Activated B cell treated with CpG ODN at 0.5 μM for 24 hours (primary cell): ENCODE data around the gene RBMS3. TPM values are rescaled to one million over a fixed set of nuclear protein-coding genes. Genes with fewer than 3 reads are reported as not detected.

Source experiments
- ATAC-seq: fragments of 200-7000 bp; cut with Tn5 transposase; one replicate; pipeline ENCODE4 v1.10.0; 2021; ENCODE audit warnings: low read depth, mild to moderate bottlenecking, moderate library complexity
- CTCF ChIA-PET: fragments of 350-600 bp; sonication (Branson Sonifier 250); formaldehyde crosslinking; loops from one replicate; lab custom pipeline; 2021; ENCODE audit warnings: antibody characterized with exemption; lab: Charles Lee
- POLR2A ChIA-PET: fragments of 350-600 bp; sonication (Branson Sonifier 250); formaldehyde crosslinking; loops from one replicate; lab custom pipeline; 2021; ENCODE audit warnings: antibody characterized with exemption; lab: Charles Lee
- DNase-seq: peaks from one replicate; pipeline ENCODE4 v3.0.0; 2022
- H3K27ac Mint-ChIP-seq: one replicate; pipeline ENCODE4 v1.8.0; 2020; ENCODE audit warnings: mixed read lengths
- H3K27me3 Mint-ChIP-seq: one replicate; pipeline ENCODE4 v1.8.0; 2021; ENCODE audit warnings: mixed read lengths
- H3K36me3 Mint-ChIP-seq: one replicate; pipeline ENCODE4 v1.8.0; 2021; ENCODE audit warnings: low read depth, mixed read lengths
- H3K4me1 Mint-ChIP-seq: one replicate; pipeline ENCODE4 v1.8.0; 2021; ENCODE audit warnings: mixed read lengths
- H3K4me3 Mint-ChIP-seq: one replicate; pipeline ENCODE4 v1.8.0; 2020; ENCODE audit warnings: mild to moderate bottlenecking, mixed read lengths
- H3K9me3 Mint-ChIP-seq: one replicate; pipeline ENCODE4 v1.8.0; 2020; ENCODE audit warnings: mixed read lengths
- intact Hi-C: fragments of 100-400 bp; cut with micrococcal nuclease; formaldehyde crosslinking; loops from one replicate; pipeline ENCODE4 v1.15.1; 2024
- total RNA-seq: library from RNA; stranded (reverse); gene quantifications from 2 replicates; pipeline ENCODE4 v1.2.3, GENCODE V29; 2022
- TF ChIP-seq, protein P1 (sequence below): fragments of 200-600 bp; IDR thresholded peaks from one replicate; pipeline ENCODE4 v1.8.0; 2022; ENCODE audit warnings: antibody characterized with exemption, mild to moderate bottlenecking

The RBMS3 gene
- total RNA-seq, 1 donor from 2014 or later, result 0.31 TPM

GRCh38 chr3:29284497-29284896, 3.6 kb downstream of the RBMS3 start:
- TF ChIP-seq, protein P1, sequence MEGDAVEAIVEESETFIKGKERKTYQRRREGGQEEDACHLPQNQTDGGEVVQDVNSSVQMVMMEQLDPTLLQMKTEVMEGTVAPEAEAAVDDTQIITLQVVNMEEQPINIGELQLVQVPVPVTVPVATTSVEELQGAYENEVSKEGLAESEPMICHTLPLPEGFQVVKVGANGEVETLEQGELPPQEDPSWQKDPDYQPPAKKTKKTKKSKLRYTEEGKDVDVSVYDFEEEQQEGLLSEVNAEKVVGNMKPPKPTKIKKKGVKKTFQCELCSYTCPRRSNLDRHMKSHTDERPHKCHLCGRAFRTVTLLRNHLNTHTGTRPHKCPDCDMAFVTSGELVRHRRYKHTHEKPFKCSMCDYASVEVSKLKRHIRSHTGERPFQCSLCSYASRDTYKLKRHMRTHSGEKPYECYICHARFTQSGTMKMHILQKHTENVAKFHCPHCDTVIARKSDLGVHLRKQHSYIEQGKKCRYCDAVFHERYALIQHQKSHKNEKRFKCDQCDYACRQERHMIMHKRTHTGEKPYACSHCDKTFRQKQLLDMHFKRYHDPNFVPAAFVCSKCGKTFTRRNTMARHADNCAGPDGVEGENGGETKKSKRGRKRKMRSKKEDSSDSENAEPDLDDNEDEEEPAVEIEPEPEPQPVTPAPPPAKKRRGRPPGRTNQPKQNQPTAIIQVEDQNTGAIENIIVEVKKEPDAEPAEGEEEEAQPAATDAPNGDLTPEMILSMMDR, result no peak
- H3K4me1 Mint-ChIP-seq, result peaks cover 20% of the 10 kb centered on the region
- POLR2A ChIA-PET, result no interaction called here

GRCh38 chr3:29285471-29286071, 4.7 kb downstream of the RBMS3 start:
- Mint-ChIP-seq H3K4me3 (no peak overlapping the region), H3K4me1 (peaks cover 16% of the 10 kb centered on the region), H3K27me3 (peaks cover 15% of the 10 kb centered on the region), H3K9me3 (no peaks in the 10 kb centered on the region), H3K36me3 (no peaks in the 10 kb centered on the region), H3K27ac (no peak overlapping the region)
- ChIA-PET POLR2A (no interaction called here), CTCF (no interaction called here)
- intact Hi-C loops, result no loop called here
- no peak for DNase-seq
- no peak for ATAC-seq
- TF ChIP-seq, protein P1, result no peak

More at GRCh38 chr3:29284497-29284896, 3.6 kb downstream of the RBMS3 start:
- peaks cover 16% of the 10 kb centered on the region for H3K27me3 Mint-ChIP-seq
- intact Hi-C loops, result no loop called here
- no peaks in the 10 kb centered on the region for H3K9me3 Mint-ChIP-seq
- H3K36me3 Mint-ChIP-seq, result no peaks in the 10 kb centered on the region
- no peak overlapping the region for H3K4me3 Mint-ChIP-seq
- ATAC-seq (no peak), DNase-seq (no peak)
- H3K27ac Mint-ChIP-seq, result no peak overlapping the region
- CTCF ChIA-PET, result no interaction called here

GRCh38 chr3:29286478-29287240, 5.8 kb downstream of the RBMS3 start:
- H3K4me1 Mint-ChIP-seq, result peaks cover 6% of the 10 kb centered on the region
- no peaks in the 10 kb centered on the region for H3K9me3 Mint-ChIP-seq
- DNase-seq (no peak), ATAC-seq (no peak)
- POLR2A ChIA-PET, result no interaction called here
- H3K27ac Mint-ChIP-seq, result no peak overlapping the region
- CTCF ChIA-PET, result no interaction called here
- intact Hi-C loops, result no loop called here
- H3K4me3 Mint-ChIP-seq, result no peak overlapping the region
- no peaks in the 10 kb centered on the region for H3K36me3 Mint-ChIP-seq
- TF ChIP-seq, protein P1, result no peak
- H3K27me3 Mint-ChIP-seq, result peaks cover 12% of the 10 kb centered on the region

DNA sequence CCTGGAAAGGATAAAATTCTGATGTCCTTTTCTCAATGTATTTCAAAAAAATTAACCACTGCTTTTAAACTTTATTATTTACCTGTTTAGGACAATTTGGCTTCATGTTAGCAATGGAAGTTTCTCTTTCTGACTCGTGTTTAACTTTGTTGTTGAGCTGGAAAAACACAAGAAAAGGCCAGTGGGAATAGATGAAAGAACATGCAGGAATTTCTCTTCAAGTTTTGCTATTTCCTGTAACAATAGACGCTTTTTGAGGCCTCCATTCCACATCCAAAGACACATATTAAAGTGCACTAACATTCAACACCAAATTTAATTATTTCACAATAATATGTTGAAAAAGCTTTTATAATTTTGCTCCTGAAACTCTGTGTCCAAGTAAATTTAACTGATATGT, 9.7 kb downstream of the RBMS3 start:
- DNase-seq, result no peak
- ChIA-PET POLR2A (no interaction called here), CTCF (no interaction called here)
- H3K27me3 Mint-ChIP-seq, result no peaks in the 10 kb centered on the region
- no peaks in the 10 kb centered on the region for H3K4me1 Mint-ChIP-seq
- no peak overlapping the region for H3K27ac Mint-ChIP-seq
- no peak for ATAC-seq
- intact Hi-C loops, result no loop called here
- no peaks in the 10 kb centered on the region for H3K9me3 Mint-ChIP-seq
- TF ChIP-seq, protein P1, result no peak
- H3K4me3 Mint-ChIP-seq, result no peak overlapping the region
- H3K36me3 Mint-ChIP-seq, result no peaks in the 10 kb centered on the region

DNA sequence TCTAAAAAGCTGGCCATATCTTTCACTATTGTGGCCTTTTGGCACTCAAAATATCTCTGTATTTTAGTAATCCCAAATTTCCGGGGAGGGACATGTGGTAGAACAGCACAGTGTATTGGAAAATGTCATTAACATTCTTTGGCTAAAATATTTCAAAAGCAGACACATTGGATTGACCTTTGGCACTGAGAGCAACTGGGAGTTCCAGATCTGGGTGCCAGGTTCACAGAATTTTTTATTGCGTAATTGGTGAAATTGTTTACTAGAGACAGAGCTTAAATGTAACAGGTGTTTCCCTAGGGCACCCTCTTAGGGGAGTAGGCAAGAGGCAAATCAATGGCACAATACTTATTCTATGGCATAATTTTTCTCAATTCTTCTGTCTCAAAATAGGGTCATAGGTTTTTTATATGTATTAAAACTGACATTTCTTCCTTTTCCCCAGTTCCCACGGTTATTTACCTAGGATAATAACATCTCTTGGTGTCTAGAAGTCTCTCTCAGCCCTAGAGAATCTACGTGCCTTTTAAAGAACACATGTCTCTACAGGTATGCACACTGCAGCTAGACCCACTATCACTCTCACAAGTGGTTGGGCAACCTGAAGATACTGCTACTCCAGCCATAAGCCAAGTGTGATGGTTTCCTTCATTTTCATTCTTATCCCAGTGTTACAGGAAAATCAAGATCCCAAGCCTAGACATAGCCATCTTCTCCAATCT, 10.6 kb downstream of the RBMS3 start:
- Mint-ChIP-seq H3K4me3 (no peak overlapping the region), H3K4me1 (no peaks in the 10 kb centered on the region), H3K27ac (no peak overlapping the region), H3K27me3 (no peaks in the 10 kb centered on the region), H3K36me3 (no peaks in the 10 kb centered on the region), H3K9me3 (no peaks in the 10 kb centered on the region)
- TF ChIP-seq, protein P1, result no peak
- POLR2A ChIA-PET, result no interaction called here
- DNase-seq (no peak), ATAC-seq (no peak)
- CTCF ChIA-PET, result no interaction called here
- intact Hi-C loops, result no loop called here
